ENCODE data around the gene RMND5B. TPM values are rescaled to one million over a fixed set of nuclear protein-coding genes. Genes with fewer than 3 reads are reported as not detected.

Gene RMND5B
- total RNA-seq, 1 donor from 2014 or later = 43.7 TPM

Other genes starting within 250 kb of the RMND5B start
- gene PROP1, start 134.8 kb upstream of the RMND5B start, total RNA-seq = not detected
- gene N4BP3, start 17.5 kb upstream of the RMND5B start, total RNA-seq = 3.3 TPM
- 183 TPM for gene NHP2, start 22.9 kb downstream of the RMND5B start, total RNA-seq
- gene GMCL2, start 56.4 kb downstream of the RMND5B start, total RNA-seq = not detected
- 180 TPM for gene HNRNPAB, start 73.5 kb downstream of the RMND5B start, total RNA-seq
- 132 TPM for gene PHYKPL, start 101.8 kb downstream of the RMND5B start, total RNA-seq